H1 (cell line): ENCODE measurements around the gene FARS2. TPM values are rescaled to one million over a fixed set of nuclear protein-coding genes. Genes with fewer than 3 reads are reported as not detected.

ENCODE experiments used
- CBX8 ChIP-seq: fragments of 300-800, 300-1000 bp; sonication (generic); IDR thresholded peaks from 2 replicates; pipeline ENCODE4 v1.7.1; 2016; ENCODE audit warnings: low read depth, low read length, borderline replicate concordance
- CEBPB ChIP-seq: IDR thresholded peaks from 2 replicates; pipeline ENCODE4 v1.6.1; 2012; ENCODE audit warnings: low read depth, low read length
- HDAC2 ChIP-seq, 2 experiments: fragments of 300-600 bp in 1 of 2; sonication (generic) in 1 of 2; IDR thresholded peaks; 2 replicates each; pipeline ENCODE4 v1.6.1; 2011 to 2012; ENCODE audit warnings: low read depth in 2 of 2, low read length in 2 of 2, mild to moderate bottlenecking in 2 of 2, moderate library complexity in 2 of 2, borderline replicate concordance in 1 of 2, inconsistent platforms in 1 of 2
- POLR2A ChIP-seq, 2 experiments: IDR thresholded peaks; 1 replicate in 1 of 2; 2 replicates in 1 of 2; pipeline ENCODE4 v1.6.1; 2011; ENCODE audit warnings: low read depth in 2 of 2, low read length in 2 of 2, mild to moderate bottlenecking in 2 of 2; ENCODE audit errors: control extremely low read depth in 1 of 2
- SIX5 ChIP-seq: IDR thresholded peaks from 2 replicates; pipeline ENCODE4 v1.6.1; 2011; ENCODE audit warnings: mild to moderate bottlenecking, low read depth, low read length
- SUZ12 ChIP-seq: fragments of 200-600 bp; sonication (generic); IDR thresholded peaks from 2 replicates; pipeline ENCODE4 v1.6.1; 2012; ENCODE audit warnings: mild to moderate bottlenecking, inconsistent platforms, low read length, moderate library complexity, mixed read lengths
- TAF1 ChIP-seq: IDR thresholded peaks from 2 replicates; pipeline ENCODE4 v1.6.1; 2011; ENCODE audit warnings: mild to moderate bottlenecking, low read depth, low read length
- polyA plus RNA-seq, 7 experiments: library from polyadenylated mRNA; depleted of rRNA in 3 of 7; stranded (reverse) in 5 of 7; unstranded in 2 of 7; fragments of >200 nt in 5 of 7; fragments of 200-250 nt in 2 of 7; gene quantifications; 1 replicate in 5 of 7; 2 replicates in 1 of 7; 4 replicates in 1 of 7; pipeline versions ENCODE4 v1.2.1 to v1.2.3, GENCODE V29; 2011 to 2013; ENCODE audit warnings: missing spikeins in 2 of 7, mixed read lengths in 2 of 7
- total RNA-seq: library from RNA; stranded (reverse); fragmentation: NEBNext Ultra II Directional; extraction: Animal tissue kit (Norgen Biotek cat#: 25700); gene quantifications from 2 replicates; pipeline ENCODE4 v1.2.1, GENCODE V29; 2021
- TF ChIP-seq, protein P1 (sequence below): fragments of 300-600 bp; sonication (generic); IDR thresholded peaks from 2 replicates; pipeline ENCODE4 v1.7.1; 2012; ENCODE audit warnings: low read length, moderate library complexity, mild to moderate bottlenecking, inconsistent platforms; ENCODE audit not compliant: insufficient replicate concordance

Gene FARS2
- total and polyA plus RNA-seq, 2 of the 8 experiments (the other 6 are each of a cell fraction or from before 2014, with no cell fraction given): 11.7 to 14.4 TPM

DNA sequence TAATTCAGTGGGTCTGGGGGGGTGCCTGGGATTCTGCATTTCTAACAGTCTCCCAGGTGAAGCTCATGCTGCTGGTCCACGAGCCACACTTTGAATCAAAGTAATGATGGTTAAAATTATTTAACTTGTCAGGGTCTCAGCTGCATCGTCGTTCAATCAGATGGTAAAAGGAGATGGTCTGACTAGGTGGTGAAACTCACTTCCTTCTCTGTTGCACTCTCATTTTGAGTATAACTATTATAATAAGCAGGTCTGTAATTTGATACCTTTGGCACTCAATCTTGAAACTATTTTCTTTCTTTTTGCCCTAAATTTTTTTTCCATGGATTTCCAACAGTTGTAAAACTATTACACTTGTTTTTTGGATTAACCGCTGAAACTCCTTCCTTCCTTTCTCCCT, 292.5 kb downstream of the FARS2 start (continued):
- TF ChIP-seq, protein P1, sequence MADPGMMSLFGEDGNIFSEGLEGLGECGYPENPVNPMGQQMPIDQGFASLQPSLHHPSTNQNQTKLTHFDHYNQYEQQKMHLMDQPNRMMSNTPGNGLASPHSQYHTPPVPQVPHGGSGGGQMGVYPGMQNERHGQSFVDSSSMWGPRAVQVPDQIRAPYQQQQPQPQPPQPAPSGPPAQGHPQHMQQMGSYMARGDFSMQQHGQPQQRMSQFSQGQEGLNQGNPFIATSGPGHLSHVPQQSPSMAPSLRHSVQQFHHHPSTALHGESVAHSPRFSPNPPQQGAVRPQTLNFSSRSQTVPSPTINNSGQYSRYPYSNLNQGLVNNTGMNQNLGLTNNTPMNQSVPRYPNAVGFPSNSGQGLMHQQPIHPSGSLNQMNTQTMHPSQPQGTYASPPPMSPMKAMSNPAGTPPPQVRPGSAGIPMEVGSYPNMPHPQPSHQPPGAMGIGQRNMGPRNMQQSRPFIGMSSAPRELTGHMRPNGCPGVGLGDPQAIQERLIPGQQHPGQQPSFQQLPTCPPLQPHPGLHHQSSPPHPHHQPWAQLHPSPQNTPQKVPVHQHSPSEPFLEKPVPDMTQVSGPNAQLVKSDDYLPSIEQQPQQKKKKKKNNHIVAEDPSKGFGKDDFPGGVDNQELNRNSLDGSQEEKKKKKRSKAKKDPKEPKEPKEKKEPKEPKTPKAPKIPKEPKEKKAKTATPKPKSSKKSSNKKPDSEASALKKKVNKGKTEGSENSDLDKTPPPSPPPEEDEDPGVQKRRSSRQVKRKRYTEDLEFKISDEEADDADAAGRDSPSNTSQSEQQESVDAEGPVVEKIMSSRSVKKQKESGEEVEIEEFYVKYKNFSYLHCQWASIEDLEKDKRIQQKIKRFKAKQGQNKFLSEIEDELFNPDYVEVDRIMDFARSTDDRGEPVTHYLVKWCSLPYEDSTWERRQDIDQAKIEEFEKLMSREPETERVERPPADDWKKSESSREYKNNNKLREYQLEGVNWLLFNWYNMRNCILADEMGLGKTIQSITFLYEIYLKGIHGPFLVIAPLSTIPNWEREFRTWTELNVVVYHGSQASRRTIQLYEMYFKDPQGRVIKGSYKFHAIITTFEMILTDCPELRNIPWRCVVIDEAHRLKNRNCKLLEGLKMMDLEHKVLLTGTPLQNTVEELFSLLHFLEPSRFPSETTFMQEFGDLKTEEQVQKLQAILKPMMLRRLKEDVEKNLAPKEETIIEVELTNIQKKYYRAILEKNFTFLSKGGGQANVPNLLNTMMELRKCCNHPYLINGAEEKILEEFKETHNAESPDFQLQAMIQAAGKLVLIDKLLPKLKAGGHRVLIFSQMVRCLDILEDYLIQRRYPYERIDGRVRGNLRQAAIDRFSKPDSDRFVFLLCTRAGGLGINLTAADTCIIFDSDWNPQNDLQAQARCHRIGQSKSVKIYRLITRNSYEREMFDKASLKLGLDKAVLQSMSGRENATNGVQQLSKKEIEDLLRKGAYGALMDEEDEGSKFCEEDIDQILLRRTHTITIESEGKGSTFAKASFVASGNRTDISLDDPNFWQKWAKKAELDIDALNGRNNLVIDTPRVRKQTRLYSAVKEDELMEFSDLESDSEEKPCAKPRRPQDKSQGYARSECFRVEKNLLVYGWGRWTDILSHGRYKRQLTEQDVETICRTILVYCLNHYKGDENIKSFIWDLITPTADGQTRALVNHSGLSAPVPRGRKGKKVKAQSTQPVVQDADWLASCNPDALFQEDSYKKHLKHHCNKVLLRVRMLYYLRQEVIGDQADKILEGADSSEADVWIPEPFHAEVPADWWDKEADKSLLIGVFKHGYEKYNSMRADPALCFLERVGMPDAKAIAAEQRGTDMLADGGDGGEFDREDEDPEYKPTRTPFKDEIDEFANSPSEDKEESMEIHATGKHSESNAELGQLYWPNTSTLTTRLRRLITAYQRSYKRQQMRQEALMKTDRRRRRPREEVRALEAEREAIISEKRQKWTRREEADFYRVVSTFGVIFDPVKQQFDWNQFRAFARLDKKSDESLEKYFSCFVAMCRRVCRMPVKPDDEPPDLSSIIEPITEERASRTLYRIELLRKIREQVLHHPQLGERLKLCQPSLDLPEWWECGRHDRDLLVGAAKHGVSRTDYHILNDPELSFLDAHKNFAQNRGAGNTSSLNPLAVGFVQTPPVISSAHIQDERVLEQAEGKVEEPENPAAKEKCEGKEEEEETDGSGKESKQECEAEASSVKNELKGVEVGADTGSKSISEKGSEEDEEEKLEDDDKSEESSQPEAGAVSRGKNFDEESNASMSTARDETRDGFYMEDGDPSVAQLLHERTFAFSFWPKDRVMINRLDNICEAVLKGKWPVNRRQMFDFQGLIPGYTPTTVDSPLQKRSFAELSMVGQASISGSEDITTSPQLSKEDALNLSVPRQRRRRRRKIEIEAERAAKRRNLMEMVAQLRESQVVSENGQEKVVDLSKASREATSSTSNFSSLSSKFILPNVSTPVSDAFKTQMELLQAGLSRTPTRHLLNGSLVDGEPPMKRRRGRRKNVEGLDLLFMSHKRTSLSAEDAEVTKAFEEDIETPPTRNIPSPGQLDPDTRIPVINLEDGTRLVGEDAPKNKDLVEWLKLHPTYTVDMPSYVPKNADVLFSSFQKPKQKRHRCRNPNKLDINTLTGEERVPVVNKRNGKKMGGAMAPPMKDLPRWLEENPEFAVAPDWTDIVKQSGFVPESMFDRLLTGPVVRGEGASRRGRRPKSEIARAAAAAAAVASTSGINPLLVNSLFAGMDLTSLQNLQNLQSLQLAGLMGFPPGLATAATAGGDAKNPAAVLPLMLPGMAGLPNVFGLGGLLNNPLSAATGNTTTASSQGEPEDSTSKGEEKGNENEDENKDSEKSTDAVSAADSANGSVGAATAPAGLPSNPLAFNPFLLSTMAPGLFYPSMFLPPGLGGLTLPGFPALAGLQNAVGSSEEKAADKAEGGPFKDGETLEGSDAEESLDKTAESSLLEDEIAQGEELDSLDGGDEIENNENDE: no peak
- TF ChIP-seq CBX8: no peak
- TF ChIP-seq TAF1: no peak
- TF ChIP-seq HDAC2 (IDR thresholded peaks at IDR 0.05; ENCODE audit: borderline replicate concordance in 1 of 2, low read depth in 2 of 2, low read length in 2 of 2): no peak
- TF ChIP-seq CEBPB: no peak
- no peak for TF ChIP-seq SUZ12
- TF ChIP-seq POLR2A (IDR thresholded peaks at IDR 0.05; ENCODE audit: control extremely low read depth in 1 of 2, low read depth in 2 of 2, low read length in 2 of 2): no peak
- TF ChIP-seq SIX5: no peak
